Neural cell (in vitro differentiated cells): ENCODE results near the gene RNF144A. TPM values are rescaled to one million over a fixed set of nuclear protein-coding genes. Genes with fewer than 3 reads are reported as not detected.

Experiments
- H2AFZ ChIP-seq: fragments of 200-600, 300-800 bp; sonication (generic), shearing (Covaris generic); 2 replicates; pipeline ENCODE4 v1.6.0; 2014; ENCODE audit warnings: low read depth, mild to moderate bottlenecking, antibody characterized with exemption, low read length, moderate library complexity
- H3F3A ChIP-seq: fragments of 200-600 bp; shearing (Covaris generic); 2 replicates; pipeline ENCODE4 v1.6.1; 2016; ENCODE audit warnings: mild to moderate bottlenecking, moderate library complexity, mixed read lengths, antibody characterized with exemption, low read length; ENCODE audit not compliant: insufficient read depth, poor library complexity, severe bottlenecking
- H3K27ac ChIP-seq: fragments of 200-600, 300-800 bp; sonication (generic), shearing (Covaris generic); 2 replicates; pipeline ENCODE4 v1.5.1; 2014; ENCODE audit warnings: mild to moderate bottlenecking, low read length, moderate library complexity
- H3K27me3 ChIP-seq: fragments of 300-800, 200-600 bp; sonication (generic), shearing (Covaris generic); 2 replicates; pipeline ENCODE4 v1.6.0; 2014; ENCODE audit warnings: mild to moderate bottlenecking, low read depth, low read length, moderate library complexity; ENCODE audit not compliant: insufficient read depth
- H3K36me3 ChIP-seq: fragments of 300-800, 200-600 bp; sonication (generic), shearing (Covaris generic); 2 replicates; pipeline ENCODE4 v1.5.1; 2014; ENCODE audit warnings: mild to moderate bottlenecking, antibody characterized with exemption, low read length, moderate library complexity; ENCODE audit not compliant: insufficient read depth
- H3K4me2 ChIP-seq: fragments of 300-800, 200-600 bp; sonication (generic), shearing (Covaris generic); 2 replicates; pipeline ENCODE4 v1.6.0; 2014; ENCODE audit warnings: mild to moderate bottlenecking, low read length
- H3K4me3 ChIP-seq: fragments of 300-800, 200-600 bp; sonication (generic), shearing (Covaris generic); 2 replicates; pipeline ENCODE4 v1.5.1; 2014; ENCODE audit warnings: mild to moderate bottlenecking, low read length, moderate library complexity
- H3K79me2 ChIP-seq: fragments of 200-600 bp; shearing (Covaris generic); replicated peaks from 2 replicates; pipeline ENCODE4 v1.6.0; 2014; ENCODE audit warnings: mild to moderate bottlenecking, low read length, moderate library complexity; ENCODE audit not compliant: insufficient read depth
- H3K9ac ChIP-seq: fragments of 300-800, 200-600 bp; sonication (generic), shearing (Covaris generic); 2 replicates; pipeline ENCODE4 v1.6.1; 2016; ENCODE audit warnings: mild to moderate bottlenecking, low read length, mixed read lengths
- H3K9me2 ChIP-seq: fragments of 200-600 bp; shearing (Covaris generic); 2 replicates; pipeline ENCODE4 v1.6.1; 2016; ENCODE audit warnings: mild to moderate bottlenecking, low read length, mixed read lengths; ENCODE audit not compliant: insufficient read depth
- H3K9me3 ChIP-seq: fragments of 200-600, 300-800 bp; sonication (generic), shearing (Covaris generic); 2 replicates; pipeline ENCODE4 v1.6.1; 2016; ENCODE audit warnings: mild to moderate bottlenecking, mixed run types, low read length, moderate library complexity, mixed read lengths
- H4K20me1 ChIP-seq: fragments of 200-600 bp; shearing (Covaris generic); 2 replicates; pipeline ENCODE4 v1.6.1; 2016; ENCODE audit warnings: mild to moderate bottlenecking, mixed run types; ENCODE audit not compliant: insufficient read depth
- CTCF ChIP-seq: fragments of 450-650 bp; IDR thresholded peaks from 2 replicates; pipeline ENCODE4 v1.5.1; 2014; ENCODE audit warnings: antibody characterized with exemption, mild to moderate bottlenecking, moderate library complexity; ENCODE audit not compliant: poor library complexity, severe bottlenecking
- EP300 ChIP-seq: fragments of 450-650 bp; conservative IDR thresholded peaks from 2 replicates; pipeline ENCODE4 v1.6.1; 2014; ENCODE audit warnings: antibody characterized with exemption, mild to moderate bottlenecking, moderate library complexity; ENCODE audit not compliant: poor library complexity, severe bottlenecking
- MXI1 ChIP-seq: fragments of 450-650 bp; conservative IDR thresholded peaks from 2 replicates; pipeline ENCODE4 v1.6.1; 2014; ENCODE audit warnings: antibody characterized with exemption, mild to moderate bottlenecking; ENCODE audit not compliant: poor library complexity, severe bottlenecking
- POLR2AphosphoS5 ChIP-seq: IDR thresholded peaks from 2 replicates; pipeline ENCODE4 v1.6.1; 2012
- RAD21 ChIP-seq: fragments of 450-650 bp; conservative IDR thresholded peaks from 2 replicates; pipeline ENCODE4 v1.6.1; 2014; ENCODE audit warnings: antibody characterized with exemption, mild to moderate bottlenecking, moderate library complexity
- REST ChIP-seq: IDR thresholded peaks from 2 replicates; pipeline ENCODE4 v1.6.1; 2012; ENCODE audit warnings: borderline replicate concordance
- TAF1 ChIP-seq: IDR thresholded peaks from 2 replicates; pipeline ENCODE4 v1.6.1; 2012; ENCODE audit warnings: low read depth
- polyA plus RNA-seq: library from polyadenylated mRNA; depleted of rRNA; stranded (reverse); fragments of >200 nt; gene quantifications from 2 replicates; pipeline ENCODE4 v1.2.3, GENCODE V29; 2014

RNF144A gene
- polyA plus RNA-seq, 1 donor from 2014 or later, result 26.9 TPM

DNA sequence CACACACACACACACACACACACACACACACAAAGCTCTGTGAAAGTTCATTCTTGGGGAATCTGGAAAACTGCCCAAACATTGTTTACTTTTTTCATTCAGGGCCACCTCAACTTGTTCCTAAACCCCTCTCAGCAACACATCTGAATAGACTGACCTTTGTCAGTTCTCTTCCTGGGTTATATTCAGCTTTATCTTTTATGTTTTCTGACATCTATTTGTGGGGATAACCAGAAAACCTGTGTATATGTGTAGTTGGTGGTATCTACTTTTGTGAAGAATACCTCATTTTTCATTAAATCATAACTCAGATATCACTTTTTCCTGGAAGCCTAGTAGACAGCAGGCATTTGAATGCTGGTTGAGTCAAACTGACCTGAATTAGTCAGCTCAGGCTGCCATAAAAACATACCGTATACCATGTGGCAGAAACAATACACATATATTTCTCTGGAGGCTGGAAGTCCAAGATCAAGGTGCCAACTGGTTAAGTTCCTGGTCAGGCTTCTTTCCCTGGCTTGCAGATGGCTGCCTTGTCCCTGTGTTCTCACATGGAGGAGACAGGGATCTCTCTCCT, 11.0 kb upstream of the RNF144A start:
- H3K4me2 ChIP-seq, result no peak overlapping the region
- no peaks in the 10 kb centered on the region for H3K79me2 ChIP-seq
- H3K9me2 ChIP-seq, result no peaks in the 10 kb centered on the region
- H2AFZ ChIP-seq, result no peak overlapping the region
- H3K9ac ChIP-seq, result no peak overlapping the region
- no peaks in the 10 kb centered on the region for H3K27me3 ChIP-seq
- H3K27ac ChIP-seq, result no peak overlapping the region
- H3F3A ChIP-seq, result no peaks in the 10 kb centered on the region
- no peak for TF ChIP-seq EP300
- TF ChIP-seq REST, result no peak
- no peaks in the 10 kb centered on the region for H4K20me1 ChIP-seq
- no peaks in the 10 kb centered on the region for H3K36me3 ChIP-seq
- H3K4me3 ChIP-seq, result no peak overlapping the region
- no peaks in the 10 kb centered on the region for H3K9me3 ChIP-seq

- H3K79me2 ChIP-seq, result no peaks in the 10 kb centered on the region
- H3K9me3 ChIP-seq, result no peaks in the 10 kb centered on the region
- no peak overlapping the region for H3K9ac ChIP-seq
- H3K27ac ChIP-seq, result no peak overlapping the region
- TF ChIP-seq EP300, result no peak
- no peak for TF ChIP-seq REST
- no peak for TF ChIP-seq RAD21
- TF ChIP-seq MXI1, result no peak
- TF ChIP-seq TAF1, result no peak
- TF ChIP-seq POLR2AphosphoS5, result no peak
- no peak for TF ChIP-seq CTCF
- H4K20me1 ChIP-seq, result no peaks in the 10 kb centered on the region
- H3K27me3 ChIP-seq, result no peaks in the 10 kb centered on the region
- no peaks in the 10 kb centered on the region for H3K36me3 ChIP-seq
- H3F3A ChIP-seq, result no peaks in the 10 kb centered on the region
- H3K4me2 ChIP-seq, result no peak overlapping the region
- H3K9me2 ChIP-seq, result no peaks in the 10 kb centered on the region
- no peak overlapping the region for H2AFZ ChIP-seq
- H3K4me3 ChIP-seq, result no peak overlapping the region
Measured at GRCh38 chr2:6908291-6908690, 8.9 kb upstream of the RNF144A start.
